ENCODE results near the gene CRYBG3. TPM values are rescaled to one million over a fixed set of nuclear protein-coding genes. Genes with fewer than 3 reads are reported as not detected.
A peak's percentile ranks its signal among the peaks of the same experiment; 100 is the strongest.

Gene CRYBG3
- total RNA-seq, 1 donor from 2014 or later: 15.4 TPM

GRCh38 chr3:97971679-97972567 is 150.1 kb downstream of the CRYBG3 start, which contains the start of gene RIOX2:
Gene RIOX2 (minus strand): TSS chr3:97972431. CDS start chr3:97967593, 4,838 bp downstream.
- peak; percentile 61 to 82 for DNase-seq (ENCODE audit: low read depth in 2 of 2)

GRCh38 chr3:97972976-97973375 is 151.2 kb downstream of the CRYBG3 start:
- no peak for DNase-seq (ENCODE audit: low read depth in 2 of 2)

- no peak for DNase-seq (ENCODE audit: low read depth in 2 of 2)
Observed at GRCh38 chr3:97974996-97975395, 153.2 kb downstream of the CRYBG3 start.

- DNase-seq (ENCODE audit: low read depth in 2 of 2): no peak
Observed at GRCh38 chr3:97975466-97975865, 153.7 kb downstream of the CRYBG3 start.

- no peak for DNase-seq (ENCODE audit: low read depth in 2 of 2)
Observed at GRCh38 chr3:97979610-97980009, 157.8 kb downstream of the CRYBG3 start.

GRCh38 chr3:97981886-97982285 is 160.1 kb downstream of the CRYBG3 start:
- DNase-seq (ENCODE audit: low read depth in 2 of 2): peak; percentile 92

GRCh38 chr3:97983933-97984491 is 162.2 kb downstream of the CRYBG3 start:
- DNase-seq (ENCODE audit: low read depth in 2 of 2): no peak

GRCh38 chr3:97987306-97987705 is 165.5 kb downstream of the CRYBG3 start:
- no peak for DNase-seq (ENCODE audit: low read depth in 2 of 2)

- DNase-seq (ENCODE audit: low read depth in 2 of 2): no peak
Observed at GRCh38 chr3:97988784-97989568, 167.2 kb downstream of the CRYBG3 start.

- no peak for DNase-seq (ENCODE audit: low read depth in 2 of 2)
Observed at GRCh38 chr3:97990624-97991292, 168.9 kb downstream of the CRYBG3 start.

GRCh38 chr3:97991293-97991682 is 169.5 kb downstream of the CRYBG3 start:
- no peak for DNase-seq (ENCODE audit: low read depth in 2 of 2)

GRCh38 chr3:97992547-97993173 is 170.8 kb downstream of the CRYBG3 start:
- DNase-seq (ENCODE audit: low read depth in 2 of 2): no peak

GRCh38 chr3:97993526-97993925 is 171.7 kb downstream of the CRYBG3 start:
- no peak for DNase-seq (ENCODE audit: low read depth in 2 of 2)

GRCh38 chr3:97994328-97994945 is 172.6 kb downstream of the CRYBG3 start:
- no peak for DNase-seq (ENCODE audit: low read depth in 2 of 2)

Other genes with a start within 250 kb of the CRYBG3 start
- 3.8 and 4.5 TPM in 2 replicates for gene ARL6, start 57.3 kb upstream of the CRYBG3 start, total RNA-seq
- gene RIOX2, start 150.4 kb downstream of the CRYBG3 start, total RNA-seq: 28.6 and 29.0 TPM in 2 replicates
- not detected in 2 replicates for gene GABRR3, start 213.3 kb downstream of the CRYBG3 start, total RNA-seq